Neural cell (in vitro differentiated cells): ENCODE data around the gene SPOCK1. TPM values are rescaled to one million over a fixed set of nuclear protein-coding genes. Genes with fewer than 3 reads are reported as not detected.

ENCODE experiments used
- H2AFZ ChIP-seq: fragments of 200-600, 300-800 bp; sonication (generic), shearing (Covaris generic); 2 replicates; pipeline ENCODE4 v1.6.0; 2014; ENCODE audit warnings: low read depth, mild to moderate bottlenecking, antibody characterized with exemption, low read length, moderate library complexity
- H3F3A ChIP-seq: fragments of 200-600 bp; shearing (Covaris generic); 2 replicates; pipeline ENCODE4 v1.6.1; 2016; ENCODE audit warnings: mild to moderate bottlenecking, moderate library complexity, mixed read lengths, antibody characterized with exemption, low read length; ENCODE audit not compliant: insufficient read depth, poor library complexity, severe bottlenecking
- H3K27ac ChIP-seq: fragments of 200-600, 300-800 bp; sonication (generic), shearing (Covaris generic); 2 replicates; pipeline ENCODE4 v1.5.1; 2014; ENCODE audit warnings: mild to moderate bottlenecking, low read length, moderate library complexity
- H3K27me3 ChIP-seq: fragments of 300-800, 200-600 bp; sonication (generic), shearing (Covaris generic); 2 replicates; pipeline ENCODE4 v1.6.0; 2014; ENCODE audit warnings: mild to moderate bottlenecking, low read depth, low read length, moderate library complexity; ENCODE audit not compliant: insufficient read depth
- H3K36me3 ChIP-seq: fragments of 300-800, 200-600 bp; sonication (generic), shearing (Covaris generic); 2 replicates; pipeline ENCODE4 v1.5.1; 2014; ENCODE audit warnings: mild to moderate bottlenecking, antibody characterized with exemption, low read length, moderate library complexity; ENCODE audit not compliant: insufficient read depth
- H3K4me2 ChIP-seq: fragments of 300-800, 200-600 bp; sonication (generic), shearing (Covaris generic); 2 replicates; pipeline ENCODE4 v1.6.0; 2014; ENCODE audit warnings: mild to moderate bottlenecking, low read length
- H3K4me3 ChIP-seq: fragments of 300-800, 200-600 bp; sonication (generic), shearing (Covaris generic); 2 replicates; pipeline ENCODE4 v1.5.1; 2014; ENCODE audit warnings: mild to moderate bottlenecking, low read length, moderate library complexity
- H3K79me2 ChIP-seq: fragments of 200-600 bp; shearing (Covaris generic); replicated peaks from 2 replicates; pipeline ENCODE4 v1.6.0; 2014; ENCODE audit warnings: mild to moderate bottlenecking, low read length, moderate library complexity; ENCODE audit not compliant: insufficient read depth
- H3K9ac ChIP-seq: fragments of 300-800, 200-600 bp; sonication (generic), shearing (Covaris generic); 2 replicates; pipeline ENCODE4 v1.6.1; 2016; ENCODE audit warnings: mild to moderate bottlenecking, low read length, mixed read lengths
- H3K9me2 ChIP-seq: fragments of 200-600 bp; shearing (Covaris generic); 2 replicates; pipeline ENCODE4 v1.6.1; 2016; ENCODE audit warnings: mild to moderate bottlenecking, low read length, mixed read lengths; ENCODE audit not compliant: insufficient read depth
- H3K9me3 ChIP-seq: fragments of 200-600, 300-800 bp; sonication (generic), shearing (Covaris generic); 2 replicates; pipeline ENCODE4 v1.6.1; 2016; ENCODE audit warnings: mild to moderate bottlenecking, mixed run types, low read length, moderate library complexity, mixed read lengths
- H4K20me1 ChIP-seq: fragments of 200-600 bp; shearing (Covaris generic); 2 replicates; pipeline ENCODE4 v1.6.1; 2016; ENCODE audit warnings: mild to moderate bottlenecking, mixed run types; ENCODE audit not compliant: insufficient read depth
- CTCF ChIP-seq: fragments of 450-650 bp; IDR thresholded peaks from 2 replicates; pipeline ENCODE4 v1.5.1; 2014; ENCODE audit warnings: antibody characterized with exemption, mild to moderate bottlenecking, moderate library complexity; ENCODE audit not compliant: poor library complexity, severe bottlenecking
- EP300 ChIP-seq: fragments of 450-650 bp; conservative IDR thresholded peaks from 2 replicates; pipeline ENCODE4 v1.6.1; 2014; ENCODE audit warnings: antibody characterized with exemption, mild to moderate bottlenecking, moderate library complexity; ENCODE audit not compliant: poor library complexity, severe bottlenecking
- EZH2 ChIP-seq: fragments of 200-600, 300-800 bp; shearing (Covaris generic), sonication (generic); IDR thresholded peaks from 2 replicates; pipeline ENCODE4 v1.6.1; 2014; ENCODE audit warnings: antibody characterized with exemption, low read length, borderline replicate concordance, mild to moderate bottlenecking; ENCODE audit not compliant: insufficient read depth, poor library complexity, severe bottlenecking
- MXI1 ChIP-seq: fragments of 450-650 bp; conservative IDR thresholded peaks from 2 replicates; pipeline ENCODE4 v1.6.1; 2014; ENCODE audit warnings: antibody characterized with exemption, mild to moderate bottlenecking; ENCODE audit not compliant: poor library complexity, severe bottlenecking
- POLR2AphosphoS5 ChIP-seq: IDR thresholded peaks from 2 replicates; pipeline ENCODE4 v1.6.1; 2012
- RAD21 ChIP-seq: fragments of 450-650 bp; conservative IDR thresholded peaks from 2 replicates; pipeline ENCODE4 v1.6.1; 2014; ENCODE audit warnings: antibody characterized with exemption, mild to moderate bottlenecking, moderate library complexity
- SMC3 ChIP-seq: fragments of 450-650 bp; conservative IDR thresholded peaks from 2 replicates; pipeline ENCODE4 v1.6.1; 2014; ENCODE audit warnings: antibody characterized with exemption, mild to moderate bottlenecking, moderate library complexity; ENCODE audit not compliant: poor library complexity
- TAF1 ChIP-seq: IDR thresholded peaks from 2 replicates; pipeline ENCODE4 v1.6.1; 2012; ENCODE audit warnings: low read depth
- polyA plus RNA-seq: library from polyadenylated mRNA; depleted of rRNA; stranded (reverse); fragments of >200 nt; gene quantifications from 2 replicates; pipeline ENCODE4 v1.2.3, GENCODE V29; 2014
- TF ChIP-seq, protein P1 (sequence below): IDR thresholded peaks from 2 replicates; pipeline ENCODE4 v1.6.1; 2012; ENCODE audit warnings: borderline replicate concordance

SPOCK1 gene
- polyA plus RNA-seq, 1 donor from 2014 or later, result 33.6 TPM

- no peaks in the 10 kb centered on the region for H3K9me2 ChIP-seq
- H4K20me1 ChIP-seq, result no peaks in the 10 kb centered on the region
- H3K4me3 ChIP-seq, result no peak overlapping the region
- H3K9me3 ChIP-seq, result no peaks in the 10 kb centered on the region
- no peaks in the 10 kb centered on the region for H3F3A ChIP-seq
- H3K27ac ChIP-seq, result no peak overlapping the region
- H3K36me3 ChIP-seq, result no peaks in the 10 kb centered on the region
- H2AFZ ChIP-seq, result no peak overlapping the region
- H3K9ac ChIP-seq, result no peak overlapping the region
- no peak overlapping the region for H3K4me2 ChIP-seq
- TF ChIP-seq RAD21 (no peak), TAF1 (no peak), MXI1 (no peak), EP300 (no peak)
- TF ChIP-seq, protein P1, sequence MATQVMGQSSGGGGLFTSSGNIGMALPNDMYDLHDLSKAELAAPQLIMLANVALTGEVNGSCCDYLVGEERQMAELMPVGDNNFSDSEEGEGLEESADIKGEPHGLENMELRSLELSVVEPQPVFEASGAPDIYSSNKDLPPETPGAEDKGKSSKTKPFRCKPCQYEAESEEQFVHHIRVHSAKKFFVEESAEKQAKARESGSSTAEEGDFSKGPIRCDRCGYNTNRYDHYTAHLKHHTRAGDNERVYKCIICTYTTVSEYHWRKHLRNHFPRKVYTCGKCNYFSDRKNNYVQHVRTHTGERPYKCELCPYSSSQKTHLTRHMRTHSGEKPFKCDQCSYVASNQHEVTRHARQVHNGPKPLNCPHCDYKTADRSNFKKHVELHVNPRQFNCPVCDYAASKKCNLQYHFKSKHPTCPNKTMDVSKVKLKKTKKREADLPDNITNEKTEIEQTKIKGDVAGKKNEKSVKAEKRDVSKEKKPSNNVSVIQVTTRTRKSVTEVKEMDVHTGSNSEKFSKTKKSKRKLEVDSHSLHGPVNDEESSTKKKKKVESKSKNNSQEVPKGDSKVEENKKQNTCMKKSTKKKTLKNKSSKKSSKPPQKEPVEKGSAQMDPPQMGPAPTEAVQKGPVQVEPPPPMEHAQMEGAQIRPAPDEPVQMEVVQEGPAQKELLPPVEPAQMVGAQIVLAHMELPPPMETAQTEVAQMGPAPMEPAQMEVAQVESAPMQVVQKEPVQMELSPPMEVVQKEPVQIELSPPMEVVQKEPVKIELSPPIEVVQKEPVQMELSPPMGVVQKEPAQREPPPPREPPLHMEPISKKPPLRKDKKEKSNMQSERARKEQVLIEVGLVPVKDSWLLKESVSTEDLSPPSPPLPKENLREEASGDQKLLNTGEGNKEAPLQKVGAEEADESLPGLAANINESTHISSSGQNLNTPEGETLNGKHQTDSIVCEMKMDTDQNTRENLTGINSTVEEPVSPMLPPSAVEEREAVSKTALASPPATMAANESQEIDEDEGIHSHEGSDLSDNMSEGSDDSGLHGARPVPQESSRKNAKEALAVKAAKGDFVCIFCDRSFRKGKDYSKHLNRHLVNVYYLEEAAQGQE, result no peak
- H3K27me3 ChIP-seq, result no peaks in the 10 kb centered on the region
- H3K79me2 ChIP-seq, result no peaks in the 10 kb centered on the region
Measured at GRCh38 chr5:137332296-137332695, 166.8 kb downstream of the SPOCK1 start.

DNA sequence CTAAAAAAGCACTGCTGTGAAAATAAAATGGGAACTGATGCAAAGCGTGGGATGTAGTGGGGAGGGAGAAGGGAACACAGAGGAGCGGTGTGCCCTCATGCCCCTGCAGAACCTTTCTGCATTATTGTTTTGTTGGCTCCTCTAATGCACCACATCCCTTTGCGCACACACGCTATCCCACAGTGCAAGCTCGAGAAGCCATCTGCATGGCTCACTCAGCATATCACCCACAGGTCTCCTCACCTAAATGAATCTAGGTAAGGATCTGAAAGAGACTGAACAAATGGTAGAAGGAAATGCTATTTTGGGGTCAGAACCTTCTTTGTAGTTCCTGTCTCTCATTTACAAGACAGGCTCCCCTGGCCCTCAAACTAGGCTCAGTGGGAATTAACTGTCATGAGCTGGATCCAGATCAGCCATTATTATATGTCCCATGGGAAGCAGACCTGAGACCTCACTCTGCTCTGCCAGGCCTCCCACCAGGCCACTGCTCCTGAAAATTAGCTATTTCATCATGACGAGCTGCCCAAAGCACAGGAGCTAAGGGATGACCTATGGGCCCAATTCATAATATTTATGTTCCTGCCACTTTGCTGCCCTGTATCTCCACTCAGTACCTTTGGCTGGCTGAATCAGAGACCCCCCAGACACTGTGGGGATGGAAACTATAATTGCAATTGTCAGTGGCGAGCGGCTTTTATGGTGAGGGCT is 169.4 kb downstream of the SPOCK1 start:
- Histone ChIP-seq H3K27me3 (no peaks in the 10 kb centered on the region), H3K9ac (no peak overlapping the region), H3K4me3 (no peak overlapping the region), H2AFZ (no peak overlapping the region), H3K36me3 (no peaks in the 10 kb centered on the region), H3K9me2 (no peaks in the 10 kb centered on the region), H3K27ac (no peak overlapping the region), H4K20me1 (no peaks in the 10 kb centered on the region), H3K4me2 (no peak overlapping the region), H3K9me3 (no peaks in the 10 kb centered on the region), H3K79me2 (no peaks in the 10 kb centered on the region), H3F3A (no peaks in the 10 kb centered on the region)
- TF ChIP-seq SMC3 (no peak), EP300 (no peak), CTCF (no peak), EZH2 (no peak), TAF1 (no peak), POLR2AphosphoS5 (no peak)
